HCT116 (cell line): ENCODE measurements around the gene RBM4B.

Experiments
- ATF3 ChIP-seq: IDR thresholded peaks from 2 replicates; pipeline ENCODE4 v1.6.1; 2012
- EGR1 ChIP-seq: IDR thresholded peaks from 2 replicates; pipeline ENCODE4 v1.6.1; 2012; ENCODE audit warnings: low read depth
- EZH2 ChIP-seq: fragments of 200-600 bp; sonication (generic); IDR thresholded peaks from 2 replicates; pipeline ENCODE4 v1.6.1; 2017; ENCODE audit warnings: antibody characterized with exemption, mixed run types
- POLR2A ChIP-seq: IDR thresholded peaks from 2 replicates; pipeline ENCODE4 v1.7.0; 2011; ENCODE audit warnings: borderline replicate concordance; ENCODE audit not compliant: insufficient read depth, insufficient read length; ENCODE audit errors: extremely low read depth
- POLR2AphosphoS5 ChIP-seq: IDR thresholded peaks from 2 replicates; pipeline ENCODE4 v1.6.1; 2011; ENCODE audit warnings: mild to moderate bottlenecking, low read depth, low read length, moderate library complexity
- SIN3A ChIP-seq: IDR thresholded peaks from 2 replicates; pipeline ENCODE4 v1.6.1; 2012; ENCODE audit warnings: low read depth
- YY1 ChIP-seq: IDR thresholded peaks from 2 replicates; pipeline ENCODE4 v1.6.1; 2011; ENCODE audit warnings: low read length, low read depth, moderate library complexity, mild to moderate bottlenecking; ENCODE audit not compliant: insufficient replicate concordance; ENCODE audit errors: extremely low read depth
- TF ChIP-seq, protein P1 (sequence below): IDR thresholded peaks from 2 replicates; pipeline ENCODE4 v1.6.1; 2012; ENCODE audit warnings: low read depth
- TF ChIP-seq, protein P2 (sequence below), 3 experiments: fragments of 200-600 bp in 1 of 3; sonication (generic) in 1 of 3; IDR thresholded peaks in 2 of 3; conservative IDR thresholded peaks in 1 of 3; 2 replicates each; pipeline ENCODE4 v1.5.1; 2012 to 2017; ENCODE audit warnings: low read depth in 2 of 3, low read length in 2 of 3, antibody characterized with exemption in 1 of 3, borderline replicate concordance in 1 of 3, control low read depth in 1 of 3, mild to moderate bottlenecking in 1 of 3, mixed read lengths in 1 of 3, mixed run types in 1 of 3, moderate library complexity in 1 of 3; ENCODE audit not compliant: insufficient read depth in 1 of 3

DNA sequence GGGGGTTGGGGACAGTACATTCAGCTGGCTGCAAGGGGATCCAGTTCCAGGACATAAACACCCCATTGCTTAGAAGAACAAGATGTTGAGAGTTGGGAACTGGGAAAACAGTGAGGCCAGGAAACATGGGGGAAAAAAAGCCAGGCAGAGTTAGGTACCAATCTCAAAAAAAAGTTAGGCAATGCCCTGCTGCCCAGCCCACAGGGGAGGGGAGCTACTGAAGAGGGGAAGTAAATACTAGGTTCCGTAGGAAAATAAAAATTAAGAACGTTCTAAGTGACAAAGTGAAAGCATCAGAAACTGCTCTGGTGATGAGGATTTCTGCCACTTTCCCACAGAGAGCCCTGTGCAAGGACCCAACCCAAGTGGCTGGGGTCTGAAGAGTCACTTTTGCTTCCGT is 39.3 kb upstream of the RBM4B start:
- TF ChIP-seq POLR2A (no peak), SIN3A (no peak), EZH2 (no peak), POLR2AphosphoS5 (no peak), EGR1 (no peak), YY1 (no peak), ATF3 (no peak)
- TF ChIP-seq, protein P1, sequence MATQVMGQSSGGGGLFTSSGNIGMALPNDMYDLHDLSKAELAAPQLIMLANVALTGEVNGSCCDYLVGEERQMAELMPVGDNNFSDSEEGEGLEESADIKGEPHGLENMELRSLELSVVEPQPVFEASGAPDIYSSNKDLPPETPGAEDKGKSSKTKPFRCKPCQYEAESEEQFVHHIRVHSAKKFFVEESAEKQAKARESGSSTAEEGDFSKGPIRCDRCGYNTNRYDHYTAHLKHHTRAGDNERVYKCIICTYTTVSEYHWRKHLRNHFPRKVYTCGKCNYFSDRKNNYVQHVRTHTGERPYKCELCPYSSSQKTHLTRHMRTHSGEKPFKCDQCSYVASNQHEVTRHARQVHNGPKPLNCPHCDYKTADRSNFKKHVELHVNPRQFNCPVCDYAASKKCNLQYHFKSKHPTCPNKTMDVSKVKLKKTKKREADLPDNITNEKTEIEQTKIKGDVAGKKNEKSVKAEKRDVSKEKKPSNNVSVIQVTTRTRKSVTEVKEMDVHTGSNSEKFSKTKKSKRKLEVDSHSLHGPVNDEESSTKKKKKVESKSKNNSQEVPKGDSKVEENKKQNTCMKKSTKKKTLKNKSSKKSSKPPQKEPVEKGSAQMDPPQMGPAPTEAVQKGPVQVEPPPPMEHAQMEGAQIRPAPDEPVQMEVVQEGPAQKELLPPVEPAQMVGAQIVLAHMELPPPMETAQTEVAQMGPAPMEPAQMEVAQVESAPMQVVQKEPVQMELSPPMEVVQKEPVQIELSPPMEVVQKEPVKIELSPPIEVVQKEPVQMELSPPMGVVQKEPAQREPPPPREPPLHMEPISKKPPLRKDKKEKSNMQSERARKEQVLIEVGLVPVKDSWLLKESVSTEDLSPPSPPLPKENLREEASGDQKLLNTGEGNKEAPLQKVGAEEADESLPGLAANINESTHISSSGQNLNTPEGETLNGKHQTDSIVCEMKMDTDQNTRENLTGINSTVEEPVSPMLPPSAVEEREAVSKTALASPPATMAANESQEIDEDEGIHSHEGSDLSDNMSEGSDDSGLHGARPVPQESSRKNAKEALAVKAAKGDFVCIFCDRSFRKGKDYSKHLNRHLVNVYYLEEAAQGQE: no peak
- TF ChIP-seq, protein P2, sequence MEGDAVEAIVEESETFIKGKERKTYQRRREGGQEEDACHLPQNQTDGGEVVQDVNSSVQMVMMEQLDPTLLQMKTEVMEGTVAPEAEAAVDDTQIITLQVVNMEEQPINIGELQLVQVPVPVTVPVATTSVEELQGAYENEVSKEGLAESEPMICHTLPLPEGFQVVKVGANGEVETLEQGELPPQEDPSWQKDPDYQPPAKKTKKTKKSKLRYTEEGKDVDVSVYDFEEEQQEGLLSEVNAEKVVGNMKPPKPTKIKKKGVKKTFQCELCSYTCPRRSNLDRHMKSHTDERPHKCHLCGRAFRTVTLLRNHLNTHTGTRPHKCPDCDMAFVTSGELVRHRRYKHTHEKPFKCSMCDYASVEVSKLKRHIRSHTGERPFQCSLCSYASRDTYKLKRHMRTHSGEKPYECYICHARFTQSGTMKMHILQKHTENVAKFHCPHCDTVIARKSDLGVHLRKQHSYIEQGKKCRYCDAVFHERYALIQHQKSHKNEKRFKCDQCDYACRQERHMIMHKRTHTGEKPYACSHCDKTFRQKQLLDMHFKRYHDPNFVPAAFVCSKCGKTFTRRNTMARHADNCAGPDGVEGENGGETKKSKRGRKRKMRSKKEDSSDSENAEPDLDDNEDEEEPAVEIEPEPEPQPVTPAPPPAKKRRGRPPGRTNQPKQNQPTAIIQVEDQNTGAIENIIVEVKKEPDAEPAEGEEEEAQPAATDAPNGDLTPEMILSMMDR (IDR thresholded peaks at IDR 0.05 in 2 of 3, conservative IDR thresholded peaks at IDR 0.05 in 1 of 3; ENCODE audit: borderline replicate concordance in 1 of 3, insufficient read depth in 1 of 3, low read depth in 2 of 3, low read length in 2 of 3): no peak
